HCEC 1CT (cell line): ENCODE results near the gene GPR37.

Experiments used
- DNase-seq: peaks from one replicate; pipeline ENCODE4 v3.0.0-alpha.2; 2017

GPR37 gene

DNA sequence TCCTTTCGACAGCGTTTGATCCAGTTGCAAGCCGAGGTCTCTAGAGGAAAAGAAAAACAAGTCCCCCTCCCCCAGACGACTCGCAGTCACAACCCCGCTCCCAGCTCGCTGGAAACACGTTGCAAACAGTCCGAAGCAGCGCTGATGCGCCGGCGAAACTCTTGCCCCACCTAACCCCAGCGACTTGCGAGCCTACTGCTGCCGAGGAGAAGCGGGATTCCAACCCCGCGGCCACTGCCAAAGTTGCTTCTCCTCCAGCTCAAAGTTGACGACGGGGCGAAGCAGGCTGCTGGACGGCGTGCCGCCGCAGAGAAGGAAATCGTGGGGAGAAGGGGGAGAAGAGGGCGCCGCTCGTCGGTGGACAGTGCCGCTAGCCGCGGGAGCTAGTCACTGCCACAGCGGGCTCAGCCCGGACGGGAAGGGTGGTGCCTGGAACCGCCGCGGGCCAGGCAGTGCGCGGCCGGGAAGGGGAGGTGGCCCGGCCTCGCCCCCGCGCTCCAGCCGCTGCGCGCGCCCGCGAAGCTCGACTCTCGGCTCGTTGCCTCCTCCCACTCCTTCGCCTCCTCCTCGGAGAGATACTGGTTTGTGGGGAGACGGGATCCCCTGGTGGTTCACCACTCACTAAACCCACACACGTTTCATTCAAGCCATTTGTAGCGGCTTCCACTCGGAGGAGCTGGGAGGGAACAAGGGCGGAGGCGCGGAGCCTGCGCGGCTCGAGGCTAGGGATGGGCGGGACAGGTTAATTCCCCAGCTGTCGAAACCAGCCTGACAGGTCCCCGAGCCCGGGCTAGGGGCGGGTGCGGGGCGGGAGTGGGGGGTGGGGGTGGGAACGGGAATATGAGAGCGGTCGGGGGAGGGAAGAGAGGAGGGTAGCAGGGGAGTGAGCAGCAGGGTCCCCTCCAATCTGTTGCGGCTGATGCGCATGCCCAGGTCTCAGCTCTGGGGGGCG lies at the start of gene GPR37:
TSS of gene GPR37 (minus strand) at position 392 of the 952 bp plus-strand sequence. CDS start 816 bp downstream, outside the sequence.
- DNase-seq: peak; percentile 94

DNA sequence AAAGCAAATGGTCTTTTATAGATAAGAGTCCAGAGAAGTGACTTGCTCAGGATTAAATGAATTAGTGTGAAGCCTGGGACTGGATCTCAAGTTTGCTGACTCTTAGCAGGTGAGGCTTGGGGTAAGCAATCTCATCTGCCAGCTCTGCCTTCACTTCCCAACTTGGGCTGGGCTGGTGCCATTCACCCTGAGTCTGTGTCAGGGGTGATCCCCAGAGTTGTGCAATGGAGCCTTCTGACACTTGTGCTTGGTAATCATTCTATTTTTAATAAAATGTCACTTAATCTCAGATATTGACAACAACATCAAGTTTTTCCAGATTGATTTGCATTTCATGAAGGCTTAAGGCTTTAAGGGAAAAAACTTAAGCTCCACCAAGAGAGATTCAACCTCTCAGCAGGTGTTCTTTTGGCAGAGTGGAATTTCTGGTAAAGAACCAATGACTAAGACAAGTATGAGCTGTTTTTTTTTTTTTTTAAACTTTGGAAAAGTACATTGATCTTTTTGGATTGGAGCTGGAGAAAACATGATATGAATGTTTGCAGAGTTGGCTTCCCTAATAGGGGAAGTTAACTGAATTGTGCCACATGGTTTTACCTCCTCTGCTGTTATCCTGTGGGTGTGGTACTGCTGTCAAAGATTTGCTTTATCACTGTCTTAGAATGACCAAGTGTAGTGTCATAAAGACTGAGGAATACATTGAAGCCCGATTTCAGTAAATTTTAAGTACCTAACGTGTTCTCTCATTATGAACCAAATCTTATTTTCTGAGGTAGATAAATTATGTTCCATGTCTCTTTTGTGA lies 48.6 kb upstream of the GPR37 start:
- DNase-seq: no peak

- no peak for DNase-seq
These were observed 47.2 kb upstream of the GPR37 start for GRCh38 chr7:124812764-124813163.

DNA sequence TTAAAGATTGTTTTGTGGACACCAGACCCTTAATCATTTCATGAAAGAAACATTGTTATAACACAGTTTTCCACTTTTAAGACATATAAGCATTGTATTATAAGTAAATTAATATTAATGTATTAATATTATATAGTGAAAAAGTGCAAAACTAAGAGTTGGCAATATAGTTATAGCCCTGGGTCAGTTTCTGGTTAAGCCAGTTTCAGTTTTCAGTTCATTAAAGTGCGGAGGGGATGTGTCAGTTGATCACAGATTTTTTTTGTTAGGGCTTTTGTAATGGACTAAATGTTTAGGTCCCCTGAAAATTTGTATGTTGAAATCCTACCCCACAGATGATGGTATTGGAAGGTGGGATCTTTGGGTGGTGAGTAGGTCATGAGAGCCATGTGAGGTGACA lies 45.7 kb upstream of the GPR37 start:
- no peak for DNase-seq

DNA sequence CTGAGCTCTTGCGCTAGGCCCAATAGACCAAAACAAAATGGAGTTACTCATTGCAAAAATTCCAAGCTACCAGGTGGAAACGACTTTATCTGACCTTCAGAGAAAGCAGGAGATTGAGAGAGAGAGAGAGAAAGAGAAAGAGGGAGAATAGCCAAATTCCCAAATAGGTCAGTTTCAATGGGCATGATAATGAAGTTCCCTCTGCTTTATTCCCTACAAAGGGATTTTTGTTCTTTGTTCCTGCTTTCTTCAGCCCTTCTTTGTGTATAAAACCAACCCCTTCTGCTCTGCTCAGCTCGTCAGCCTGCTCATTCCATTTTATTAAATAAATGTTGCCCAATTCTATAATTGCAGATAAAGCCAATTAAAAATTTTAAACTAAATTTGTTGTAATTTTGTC lies 45.0 kb upstream of the GPR37 start:
- DNase-seq: no peak

DNA sequence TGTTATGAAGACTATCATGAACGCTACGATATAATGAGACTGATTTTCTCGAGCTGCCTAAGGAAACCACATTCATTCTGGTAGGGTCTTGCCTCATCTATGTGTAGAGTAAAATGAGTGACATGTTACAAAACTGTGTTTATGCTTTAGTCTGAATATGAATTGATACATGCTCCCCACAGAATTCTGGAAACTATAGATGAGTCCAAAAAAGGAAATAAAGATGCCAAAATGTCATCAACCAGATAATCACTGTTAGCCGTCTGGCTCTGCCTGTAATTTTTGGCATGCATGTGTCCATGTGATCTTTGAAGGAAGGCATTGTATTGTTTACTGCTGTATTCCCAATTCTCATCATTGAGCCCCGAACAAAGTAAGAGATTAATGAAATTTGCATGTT lies 42.6 kb upstream of the GPR37 start:
- DNase-seq: no peak

- DNase-seq: peak; percentile 5
These were observed 35.8 kb upstream of the GPR37 start for GRCh38 chr7:124801330-124801895.

GRCh38 chr7:124800386-124800785 lies 34.8 kb upstream of the GPR37 start:
- no peak for DNase-seq

DNA sequence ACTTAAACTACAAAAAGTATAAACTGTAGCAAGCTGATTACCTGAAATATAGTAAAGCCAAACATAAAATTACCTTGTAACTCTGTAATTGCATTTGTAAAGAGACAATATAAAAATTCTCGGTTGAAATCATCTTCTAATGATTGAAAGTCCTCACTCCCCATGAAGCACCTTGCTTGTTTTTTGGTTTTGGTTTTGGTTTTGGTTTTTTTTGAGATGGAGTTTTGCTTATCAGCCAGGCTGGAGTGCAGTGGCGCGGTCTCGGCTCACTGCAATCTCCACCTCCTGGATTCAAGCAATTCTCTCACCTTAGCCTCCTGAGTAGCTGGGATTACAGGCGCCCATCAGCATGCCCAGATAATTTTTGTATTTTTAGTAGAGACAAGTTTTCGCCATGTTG lies 33.9 kb upstream of the GPR37 start:
- no peak for DNase-seq

DNA sequence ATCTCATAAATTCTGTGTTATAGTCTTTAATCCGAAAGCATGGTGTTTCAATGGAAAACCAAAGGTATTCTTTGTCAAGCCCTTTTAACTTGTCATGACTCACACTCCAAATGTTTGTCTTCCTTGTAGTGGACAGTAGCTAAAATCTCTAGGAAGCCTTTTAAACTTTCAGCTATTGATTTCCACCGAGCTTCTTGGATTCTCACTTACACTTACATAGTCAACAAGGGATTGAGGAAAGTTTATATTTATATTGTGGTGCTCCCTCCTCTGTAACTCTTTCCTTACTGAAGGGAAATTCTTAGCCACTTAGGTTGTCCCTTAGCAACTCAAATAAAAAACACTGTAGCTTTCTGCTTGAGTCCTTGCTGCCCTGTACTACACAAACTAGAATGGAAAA lies 31.2 kb upstream of the GPR37 start:
- no peak for DNase-seq

GRCh38 chr7:124792696-124793095 lies 27.1 kb upstream of the GPR37 start:
- DNase-seq: no peak

- DNase-seq: no peak
These were observed 26.4 kb upstream of the GPR37 start for GRCh38 chr7:124792002-124792401.

GRCh38 chr7:124791426-124791825 lies 25.8 kb upstream of the GPR37 start:
- DNase-seq: no peak

DNA sequence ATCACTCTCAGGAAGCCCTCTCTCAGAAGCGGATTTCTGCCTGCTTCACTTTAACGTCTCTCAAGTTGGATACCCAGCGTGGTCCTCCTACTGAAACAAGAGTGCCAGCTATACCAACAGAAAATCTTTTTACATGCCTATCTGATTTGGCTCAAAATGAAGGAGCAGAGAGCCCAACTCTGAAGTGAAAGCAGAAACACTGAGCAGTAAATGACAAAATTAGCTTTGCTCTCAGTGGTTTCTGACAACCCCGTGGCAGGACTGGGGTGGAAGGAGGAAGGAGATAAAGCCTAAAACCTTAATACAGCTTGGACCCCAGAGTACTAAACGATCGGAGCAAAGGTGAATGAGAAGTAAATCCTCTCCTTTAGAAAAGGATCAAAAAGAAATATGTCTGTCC lies 25.1 kb upstream of the GPR37 start:
- no peak for DNase-seq

DNA sequence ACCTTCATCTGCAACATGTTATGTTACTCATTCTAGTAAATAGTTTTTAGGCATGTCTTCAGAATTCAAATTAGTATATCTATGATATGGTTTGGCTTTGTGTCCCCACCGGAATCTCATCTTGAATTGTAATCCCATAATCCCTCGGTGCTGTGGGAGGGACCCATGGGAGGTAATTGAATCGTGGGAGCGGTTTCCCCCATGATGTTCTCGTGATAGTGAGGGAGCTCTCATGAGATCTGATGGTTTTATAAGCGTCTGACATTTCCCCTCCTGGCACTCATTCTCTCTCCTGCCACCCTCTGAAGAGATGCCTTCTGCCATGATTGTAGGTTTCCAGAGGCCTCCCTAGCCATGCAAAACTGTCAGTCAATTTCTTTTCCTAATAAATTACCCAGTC lies 20.4 kb upstream of the GPR37 start:
- DNase-seq: no peak

- DNase-seq: peak; percentile 65
These were observed 19.6 kb upstream of the GPR37 start for GRCh38 chr7:124784879-124785818.

- no peak for DNase-seq
These were observed 17.7 kb upstream of the GPR37 start for GRCh38 chr7:124783271-124783670.

DNA sequence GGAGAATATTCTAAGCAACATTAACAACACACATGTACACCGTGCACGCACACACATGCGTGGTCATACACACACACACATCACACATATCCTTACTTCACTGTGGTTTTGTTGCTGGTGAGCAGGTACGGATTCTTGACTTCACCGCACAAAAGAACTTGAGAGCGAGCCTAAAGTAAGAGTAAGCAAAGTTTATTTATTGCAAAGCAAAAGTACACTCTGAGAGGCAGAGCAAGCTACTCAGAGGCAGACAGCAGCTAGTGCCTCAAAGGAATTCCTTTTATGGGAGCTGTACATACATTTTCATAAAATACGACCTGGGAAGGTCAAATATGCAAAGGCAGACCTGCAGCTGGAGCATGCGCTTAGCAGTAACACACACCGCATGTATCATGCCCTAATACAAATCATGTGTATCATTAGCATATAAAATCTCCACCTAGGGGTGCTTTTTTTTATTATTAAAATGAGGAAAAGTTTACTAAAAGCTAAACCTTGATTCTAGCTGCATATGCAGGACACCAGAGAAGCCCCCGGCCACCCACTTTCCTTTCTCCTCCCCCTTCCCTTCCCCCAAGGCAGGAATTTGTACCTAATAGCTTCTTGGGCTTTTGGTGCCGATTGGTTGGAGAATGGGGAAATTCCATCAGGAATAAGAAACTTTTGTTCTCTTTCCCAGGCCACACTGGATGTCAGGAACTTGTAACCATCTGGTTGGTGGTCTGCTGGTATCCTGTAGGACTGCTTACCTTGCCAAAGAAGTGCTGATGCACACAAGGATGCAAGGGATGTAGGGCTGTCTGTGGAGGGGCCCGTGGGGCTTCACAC lies 16.5 kb upstream of the GPR37 start:
- no peak for DNase-seq

DNA sequence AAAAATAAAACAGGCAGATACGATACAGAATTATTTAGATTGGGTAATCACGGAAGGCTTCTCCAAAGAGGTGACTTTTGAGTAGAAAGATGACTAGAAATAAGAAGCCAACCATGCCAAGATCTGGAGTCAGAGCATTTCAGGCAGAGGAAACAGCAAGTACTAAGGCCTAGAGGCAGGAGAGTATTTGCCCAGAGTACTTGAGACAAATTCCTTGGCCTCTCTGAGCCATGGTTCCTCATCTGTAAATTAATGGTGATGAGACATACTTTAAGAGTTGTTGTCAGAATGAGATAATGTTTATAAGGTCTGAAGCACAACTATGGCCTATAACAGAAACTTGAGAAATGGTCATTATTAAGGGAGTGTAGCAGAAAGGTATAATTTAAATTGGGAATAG lies 15.8 kb upstream of the GPR37 start:
- no peak for DNase-seq

- DNase-seq: no peak
These were observed 15.0 kb upstream of the GPR37 start for GRCh38 chr7:124780608-124781007.

DNA sequence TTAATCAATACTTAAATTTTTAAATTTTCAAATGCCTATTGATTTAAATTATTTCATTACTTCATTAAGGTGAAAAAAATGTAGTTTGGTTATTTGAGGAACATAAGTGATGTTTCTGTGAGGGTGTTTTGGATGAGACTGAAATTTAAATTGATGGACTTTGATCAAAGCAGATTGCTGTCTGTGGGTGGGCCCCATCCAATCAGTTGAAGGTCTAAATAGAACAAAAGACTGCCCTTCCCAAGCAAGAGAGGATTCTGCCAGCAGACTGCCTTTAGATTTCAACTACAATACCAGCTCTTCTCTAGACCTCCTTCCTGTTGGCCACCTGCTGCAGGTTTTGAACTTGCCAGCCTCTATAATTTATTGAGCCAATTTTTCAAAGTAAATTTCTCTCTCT lies 14.5 kb upstream of the GPR37 start:
- DNase-seq: no peak

GRCh38 chr7:124779620-124780019 lies 14.0 kb upstream of the GPR37 start:
- no peak for DNase-seq
